ENCODE results near the gene GJE1.

Gene GJE1

GRCh38 chr6:142182004-142182403 is 49.3 kb downstream of the GJE1 start:
- H3K27ac ChIP-seq, result no peak overlapping the region
- TF ChIP-seq ZFX (IDR thresholded peaks at IDR 0.05; ENCODE audit: borderline replicate concordance) (no peak), CTCF (IDR thresholded peaks at IDR 0.05) (no peak)

GRCh38 chr6:142183351-142183750 is 50.6 kb downstream of the GJE1 start:
- no peak overlapping the region for H3K27ac ChIP-seq
- TF ChIP-seq CTCF (IDR thresholded peaks at IDR 0.05), result no peak
- TF ChIP-seq ZFX (IDR thresholded peaks at IDR 0.05; ENCODE audit: borderline replicate concordance), result no peak

GRCh38 chr6:142184307-142184706 is 51.6 kb downstream of the GJE1 start:
- no peak overlapping the region for H3K27ac ChIP-seq
- TF ChIP-seq ZFX (IDR thresholded peaks at IDR 0.05; ENCODE audit: borderline replicate concordance) (no peak), CTCF (IDR thresholded peaks at IDR 0.05) (no peak)

Data from 22Rv1 (cell line).